ENCODE measurements around the gene ESRP2. TPM values are rescaled to one million over a fixed set of nuclear protein-coding genes. Genes with fewer than 3 reads are reported as not detected.

ESRP2 gene
- total and polyA plus RNA-seq, 12 donors = 0.07 to 1.0 (median 0.44) TPM

DNA sequence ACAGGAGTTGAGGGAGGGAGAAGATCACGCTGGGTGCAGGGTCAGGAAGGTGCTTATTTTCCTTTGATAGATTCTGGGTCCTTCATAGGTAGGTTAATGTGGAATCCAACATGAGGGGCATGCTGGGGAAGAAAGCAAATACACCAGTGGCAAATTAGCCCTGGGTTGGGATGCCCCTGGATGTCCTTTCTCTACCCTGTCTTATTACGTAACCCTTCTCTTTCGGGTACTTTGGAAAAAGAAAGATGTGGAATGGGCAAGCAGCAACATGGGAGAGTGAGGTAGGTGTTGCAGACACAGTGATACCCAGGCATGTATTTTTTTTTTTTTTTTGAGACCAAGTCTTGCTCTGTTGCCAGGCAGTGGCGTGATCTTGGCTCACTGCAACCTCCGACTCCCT is 37.5 kb upstream of the ESRP2 start:
- 91 to 92% methylated on average over 5 of the region's 5 CpGs for WGBS, 2 donors
- intact Hi-C loops (cut with DNase I) = no loop called here
- peak overlapping the region in 7 of 10 donors; percentile 33 to 68 (median 56) for H3K27ac ChIP-seq
- H3K4me3 ChIP-seq = no peak overlapping the region
- TF ChIP-seq, protein P1, sequence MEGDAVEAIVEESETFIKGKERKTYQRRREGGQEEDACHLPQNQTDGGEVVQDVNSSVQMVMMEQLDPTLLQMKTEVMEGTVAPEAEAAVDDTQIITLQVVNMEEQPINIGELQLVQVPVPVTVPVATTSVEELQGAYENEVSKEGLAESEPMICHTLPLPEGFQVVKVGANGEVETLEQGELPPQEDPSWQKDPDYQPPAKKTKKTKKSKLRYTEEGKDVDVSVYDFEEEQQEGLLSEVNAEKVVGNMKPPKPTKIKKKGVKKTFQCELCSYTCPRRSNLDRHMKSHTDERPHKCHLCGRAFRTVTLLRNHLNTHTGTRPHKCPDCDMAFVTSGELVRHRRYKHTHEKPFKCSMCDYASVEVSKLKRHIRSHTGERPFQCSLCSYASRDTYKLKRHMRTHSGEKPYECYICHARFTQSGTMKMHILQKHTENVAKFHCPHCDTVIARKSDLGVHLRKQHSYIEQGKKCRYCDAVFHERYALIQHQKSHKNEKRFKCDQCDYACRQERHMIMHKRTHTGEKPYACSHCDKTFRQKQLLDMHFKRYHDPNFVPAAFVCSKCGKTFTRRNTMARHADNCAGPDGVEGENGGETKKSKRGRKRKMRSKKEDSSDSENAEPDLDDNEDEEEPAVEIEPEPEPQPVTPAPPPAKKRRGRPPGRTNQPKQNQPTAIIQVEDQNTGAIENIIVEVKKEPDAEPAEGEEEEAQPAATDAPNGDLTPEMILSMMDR (IDR thresholded peaks at IDR 0.05) = no peak
- peaks cover 0 to 74% (median 49%) of the 10 kb centered on the region in 9 donors for H3K4me1 ChIP-seq
- H3K36me3 ChIP-seq = peaks cover 0 to 76% (median 8%) of the 10 kb centered on the region in 9 donors
- no peaks in the 10 kb centered on the region for H3K9me3 ChIP-seq
- no peaks in the 10 kb centered on the region for H3K27me3 ChIP-seq
- DNase-seq = no peak
- ATAC-seq = no peak

- TF ChIP-seq, protein P1 (IDR thresholded peaks at IDR 0.05) = no peak
- no peak for DNase-seq
- Histone ChIP-seq H3K4me3 (no peak overlapping the region), H3K27me3 (no peaks in the 10 kb centered on the region), H3K27ac (peak overlapping the region in 9 of 10 donors; percentile 9 to 68 (median 37)), H3K36me3 (peaks cover 0 to 79% (median 8%) of the 10 kb centered on the region in 9 donors), H3K9me3 (no peaks in the 10 kb centered on the region), H3K4me1 (peaks cover 0 to 82% (median 57%) of the 10 kb centered on the region in 9 donors)
- intact Hi-C loops (cut with DNase I) = no loop called here
- 59 to 74% methylated on average over 4 of the region's 4 CpGs for WGBS, 2 donors
- ATAC-seq = no peak
Observed at GRCh38 chr16:68272507-68273209, 36.7 kb upstream of the ESRP2 start.

DNA sequence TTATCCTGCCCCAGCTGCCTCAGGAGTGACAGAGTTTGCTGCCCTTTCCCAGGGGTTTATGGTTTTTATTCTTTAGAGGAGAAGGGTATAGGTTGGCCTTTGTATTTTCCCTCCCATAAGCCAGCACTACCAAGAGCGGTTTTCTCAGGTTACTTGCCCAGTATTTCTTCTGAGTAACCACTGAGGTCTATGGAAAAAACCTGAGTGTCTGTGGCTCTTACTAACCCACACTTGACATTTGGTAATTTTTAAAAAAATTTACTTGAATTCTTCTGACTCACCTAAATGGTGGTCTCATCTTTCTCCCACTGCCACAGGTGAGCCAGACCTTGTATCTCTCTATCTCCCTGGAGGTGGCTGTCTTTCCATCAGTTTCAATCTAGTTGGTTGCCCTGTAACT is 34.4 kb upstream of the ESRP2 start:
- TF ChIP-seq, protein P1 (IDR thresholded peaks at IDR 0.05) = no peak
- Histone ChIP-seq H3K27me3 (no peaks in the 10 kb centered on the region), H3K27ac (peak overlapping the region in 3 of 10 donors; percentile 2 to 39 (median 30)), H3K4me3 (no peak overlapping the region), H3K4me1 (peaks cover 4 to 90% (median 60%) of the 10 kb centered on the region in 9 donors), H3K9me3 (no peaks in the 10 kb centered on the region), H3K36me3 (peaks cover 0 to 59% (median 8%) of the 10 kb centered on the region in 9 donors)
- no peak for DNase-seq
- no peak for ATAC-seq
- intact Hi-C loops (cut with DNase I) = no loop called here
- WGBS, 2 donors = 0 to 62% methylated on average over 1 of the region's 1 CpG

GRCh38 chr16:68269793-68270192 is 33.9 kb upstream of the ESRP2 start:
- intact Hi-C loops (cut with DNase I) = no loop called here
- peak overlapping the region in 3 of 10 donors; percentile 2 to 99 (median 39) for H3K27ac ChIP-seq
- ATAC-seq (no peak), DNase-seq (no peak)
- TF ChIP-seq, protein P1 (IDR thresholded peaks at IDR 0.05) = no peak
- H3K27me3 ChIP-seq = no peaks in the 10 kb centered on the region
- H3K4me1 ChIP-seq = peaks cover 4 to 94% (median 62%) of the 10 kb centered on the region in 9 donors
- H3K36me3 ChIP-seq = peaks cover 0 to 53% (median 6%) of the 10 kb centered on the region in 9 donors
- no peaks in the 10 kb centered on the region for H3K9me3 ChIP-seq
- 97% methylated on average over 4 of the region's 4 CpGs for WGBS, 2 donors
- H3K4me3 ChIP-seq = no peak overlapping the region

Data from heart right ventricle (tissue), 16 donors.